A549 (cell line): ENCODE data around the gene NAALADL1. TPM values are rescaled to one million over a fixed set of nuclear protein-coding genes. Genes with fewer than 3 reads are reported as not detected.
A peak's percentile ranks its signal among the peaks of the same experiment; 100 is the strongest.

Experiments used
- ATAC-seq, 2 experiments: fragments of 200-7000 bp in 1 of 2; fragments of >200 bp in 1 of 2; cut with Nextera tagmentation in 1 of 2; cut with Tn5 transposase in 1 of 2; 3 replicates each; pipeline versions ENCODE4 v1.8.0 to v1.9.1; 2018 to 2020; ENCODE audit warnings: mild to moderate bottlenecking in 1 of 2, moderate library complexity in 1 of 2
- CTCF ChIA-PET: fragments of 300-600 bp; sonication (Branson Sonifier 250); formaldehyde crosslinking; extraction: SDS; loops from one replicate; lab custom pipeline; 2021; ENCODE audit warnings: antibody characterized with exemption, inconsistent platforms; lab: Yijun Ruan, JAX
- POLR2A ChIA-PET: fragments of 350-600 bp; formaldehyde crosslinking; extraction: SDS; loops from one replicate; lab custom pipeline; 2021; ENCODE audit warnings: antibody characterized with exemption, inconsistent platforms; lab: Yijun Ruan, JAX
- DNase-seq, 2 experiments: peaks; one replicate each; pipeline versions ENCODE4 v3.0.0 to v3.0.0-alpha.2; 2011 to 2016; ENCODE audit warnings: low read depth in 1 of 2, low spot score in 1 of 2
- FAIRE-seq: peaks from 2 replicates; lab custom pipeline; 2011; peaks lifted over from hg19 to GRCh38; lab: Jason Lieb, UNC
- H3K27ac ChIP-seq, 2 experiments: fragments of >200 bp; sonication (Bioruptor Twin); formaldehyde crosslinking; 3 replicates each; pipeline ENCODE4 v1.5.1; 2016 to 2017
- H3K4me1 ChIP-seq: fragments of >200 bp; sonication (Bioruptor Twin); formaldehyde crosslinking; 3 replicates; pipeline ENCODE4 v1.6.1; 2016
- H3K4me2 ChIP-seq: fragments of >200 bp; sonication (Bioruptor Twin); formaldehyde crosslinking; 3 replicates; pipeline ENCODE4 v1.6.1; 2016
- H3K4me3 ChIP-seq: fragments of >200 bp; sonication (Bioruptor Twin); formaldehyde crosslinking; 3 replicates; pipeline ENCODE4 v1.5.1; 2016
- H3K9me3 ChIP-seq: fragments of >200 bp; sonication (Bioruptor Twin); formaldehyde crosslinking; 3 replicates; pipeline ENCODE4 v1.6.1; 2016
- CHD2 ChIP-seq: fragments of 150-350 bp; IDR thresholded peaks from 2 replicates; pipeline ENCODE4 v1.6.1; 2014; ENCODE audit warnings: low read length; ENCODE audit not compliant: partially characterized antibody
- CHD4 ChIP-seq: fragments of 200-600 bp; sonication (generic); IDR thresholded peaks from 2 replicates; pipeline ENCODE4 v1.6.1; 2016; ENCODE audit warnings: antibody characterized with exemption, mild to moderate bottlenecking, borderline replicate concordance
- EHMT2 ChIP-seq: fragments of 200-600 bp; sonication (generic); IDR thresholded peaks from 2 replicates; pipeline ENCODE4 v1.6.1; 2016; ENCODE audit warnings: antibody characterized with exemption, low read depth, mild to moderate bottlenecking, moderate library complexity
- EP300 ChIP-seq, 2 experiments: fragments of >200 bp; sonication (Bioruptor Twin); formaldehyde crosslinking; IDR thresholded peaks; 2 replicates in 1 of 2; 3 replicates in 1 of 2; pipeline ENCODE4 v1.6.1; 2016 to 2017
- ESRRA ChIP-seq: fragments of 150-350 bp; IDR thresholded peaks from 2 replicates; pipeline ENCODE4 v1.6.1; 2014; ENCODE audit warnings: mild to moderate bottlenecking, low read length, borderline replicate concordance
- FOSL2 ChIP-seq, 2 experiments: fragments of 450-650 bp in 1 of 2; fragments of >200 bp in 1 of 2; sonication (Bioruptor Twin) in 1 of 2; formaldehyde crosslinking; IDR thresholded peaks; 2 replicates each; pipeline versions ENCODE4 v1.5.0 to v1.6.1; 2016 to 2020; ENCODE audit warnings: mild to moderate bottlenecking in 1 of 2, moderate library complexity in 1 of 2
- FOXS1 ChIP-seq: fragments of 250-450 bp; sonication (Bioruptor Pico); IDR thresholded peaks from 2 replicates; pipeline ENCODE4 v1.5.0; 2020; ENCODE audit warnings: mild to moderate bottlenecking, moderate library complexity
- HDAC2 ChIP-seq: fragments of 200-600 bp; sonication (generic); IDR thresholded peaks from 2 replicates; pipeline ENCODE4 v1.6.1; 2016
- HEYL ChIP-seq: fragments of 250-450 bp; sonication (Bioruptor Pico); IDR thresholded peaks from 2 replicates; pipeline ENCODE4 v1.8.0; 2021; ENCODE audit warnings: mild to moderate bottlenecking, moderate library complexity
- HOXA7 ChIP-seq: fragments of 250-450 bp; sonication (Bioruptor Pico); IDR thresholded peaks from 2 replicates; pipeline ENCODE4 v1.5.0; 2020; ENCODE audit warnings: mild to moderate bottlenecking, moderate library complexity
- JUNB ChIP-seq: fragments of >200 bp; sonication (Bioruptor Twin); formaldehyde crosslinking; IDR thresholded peaks from 2 replicates; pipeline ENCODE4 v1.6.1; 2016
- MAZ ChIP-seq: fragments of 150-350 bp; IDR thresholded peaks from 2 replicates; pipeline ENCODE4 v1.6.1; 2014; ENCODE audit warnings: antibody characterized with exemption, low read depth, low read length, borderline replicate concordance
- MYC ChIP-seq: IDR thresholded peaks from 2 replicates; pipeline ENCODE4 v1.6.1; 2012; ENCODE audit warnings: mild to moderate bottlenecking, inconsistent platforms, low read length, improper control_type of control experiment, borderline replicate concordance
- NFE2L2 ChIP-seq: fragments of 150-350 bp; conservative IDR thresholded peaks from 2 replicates; pipeline ENCODE4 v1.6.1; 2014; ENCODE audit warnings: low read length
- POLR2AphosphoS2 ChIP-seq: conservative IDR thresholded peaks from 2 replicates; pipeline ENCODE4 v1.6.1; 2012; ENCODE audit warnings: low read length, improper control_type of control experiment, inconsistent platforms
- RAD21 ChIP-seq, 2 experiments: fragments of >200 bp in 1 of 2; sonication (Bioruptor Twin) in 1 of 2; formaldehyde crosslinking in 1 of 2; IDR thresholded peaks in 1 of 2; conservative IDR thresholded peaks in 1 of 2; 2 replicates in 1 of 2; 3 replicates in 1 of 2; pipeline ENCODE4 v1.6.1; 2012 to 2018; ENCODE audit warnings: inconsistent platforms in 1 of 2
- RCOR1 ChIP-seq: fragments of 150-350 bp; IDR thresholded peaks from 2 replicates; pipeline ENCODE4 v1.6.1; 2014; ENCODE audit warnings: antibody characterized with exemption, low read length, low read depth
- RFX5 ChIP-seq: fragments of 450-650 bp; IDR thresholded peaks from 2 replicates; pipeline ENCODE4 v1.7.1; 2014; ENCODE audit warnings: antibody characterized with exemption, mild to moderate bottlenecking, moderate library complexity
- TP53 ChIP-seq: fragments of 250-450 bp; sonication (Bioruptor Pico); IDR thresholded peaks from 2 replicates; pipeline ENCODE4 v1.5.0; 2021; ENCODE audit warnings: mild to moderate bottlenecking, moderate library complexity
- WGBS: methylation state at CpG from one replicate; pipeline ENCODE4 v1.1.6; 2017; ENCODE audit errors: missing lambda C conversion rate; 5-methylcytosine and 5-hydroxymethylcytosine counted together
- polyA plus RNA-seq, 4 experiments: library from polyadenylated mRNA; depleted of rRNA in 3 of 4; stranded (reverse); fragments of >200 nt; fragmentation: RNase III in 1 of 4; extraction: RNeasy Plus Mini Kit Qiagen cat#74134 plus additional on column Dnase treatment in 1 of 4; gene quantifications; 2 replicates in 3 of 4; 3 replicates in 1 of 4; pipeline ENCODE4 v1.2.3, GENCODE V29; 2011 to 2017
- TF ChIP-seq, protein P1 (sequence below): fragments of >200 bp; sonication (Bioruptor Twin); formaldehyde crosslinking; IDR thresholded peaks from 2 replicates; pipeline ENCODE4 v1.6.1; 2016
- TF ChIP-seq, protein P2 (sequence below): fragments of >200 bp; sonication (Bioruptor Twin); formaldehyde crosslinking; IDR thresholded peaks from 3 replicates; pipeline ENCODE4 v1.5.1; 2016
- TF ChIP-seq, protein P3 (sequence below): fragments of 450-650 bp; IDR thresholded peaks from 2 replicates; pipeline ENCODE4 v1.6.1; 2014; ENCODE audit warnings: antibody characterized with exemption

NAALADL1 gene
- polyA plus RNA-seq, 2 of the 4 experiments (the other 2 are of a cell fraction), result not detected

DNA sequence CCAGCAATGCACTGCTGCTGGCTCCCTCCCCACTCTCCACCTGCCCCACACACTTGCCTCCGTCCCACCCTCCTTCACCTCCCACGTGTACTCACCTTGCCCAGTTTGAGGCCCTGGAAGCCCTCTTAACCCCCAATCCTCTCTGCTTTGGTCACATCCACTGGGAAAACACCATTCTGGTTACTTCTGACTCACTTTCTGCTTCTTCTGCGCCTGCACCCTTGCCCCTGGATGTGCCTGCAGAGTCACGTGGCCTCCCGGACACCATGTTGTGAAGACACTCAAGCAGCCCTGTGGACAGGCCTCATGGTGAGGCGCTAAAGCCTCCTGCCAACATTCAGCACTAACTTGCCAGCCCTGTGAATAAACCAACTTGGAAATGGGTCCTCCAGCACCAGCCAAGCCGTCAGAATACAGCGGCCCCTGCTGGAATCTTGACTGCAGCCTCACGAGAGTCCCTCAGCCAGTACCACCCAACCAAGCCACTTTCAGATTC, 2.6 kb upstream of the NAALADL1 start:
- Histone ChIP-seq H3K4me3 (no peak overlapping the region), H3K9me3 (no peaks in the 10 kb centered on the region), H3K4me2 (no peak overlapping the region), H3K4me1 (no peaks in the 10 kb centered on the region), H3K27ac (no peak overlapping the region)
- ChIA-PET POLR2A (no interaction called here), CTCF (interaction anchor here (2.2 kb wide), 1 partner anchor 17 kb away, joined by 4 read pairs; no protein-coding TSS in a partner anchor)
- TF ChIP-seq RAD21 (conservative IDR thresholded peaks at IDR 0.05 in 1 of 2, IDR thresholded peaks at IDR 0.05 in 1 of 2) (peak in 1 of 2 experiments; percentile 31; a peak in 2 of 5 replicates), RFX5 (no peak), POLR2AphosphoS2 (no peak), HEYL (CRISPR knock-in tag) (no peak), MAZ (no peak), HDAC2 (no peak), EP300 (IDR thresholded peaks at IDR 0.05) (no peak), CHD2 (no peak)
- TF ChIP-seq, protein P1, sequence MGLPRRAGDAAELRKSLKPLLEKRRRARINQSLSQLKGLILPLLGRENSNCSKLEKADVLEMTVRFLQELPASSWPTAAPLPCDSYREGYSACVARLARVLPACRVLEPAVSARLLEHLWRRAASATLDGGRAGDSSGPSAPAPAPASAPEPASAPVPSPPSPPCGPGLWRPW, result no peak
- TF ChIP-seq, protein P2, sequence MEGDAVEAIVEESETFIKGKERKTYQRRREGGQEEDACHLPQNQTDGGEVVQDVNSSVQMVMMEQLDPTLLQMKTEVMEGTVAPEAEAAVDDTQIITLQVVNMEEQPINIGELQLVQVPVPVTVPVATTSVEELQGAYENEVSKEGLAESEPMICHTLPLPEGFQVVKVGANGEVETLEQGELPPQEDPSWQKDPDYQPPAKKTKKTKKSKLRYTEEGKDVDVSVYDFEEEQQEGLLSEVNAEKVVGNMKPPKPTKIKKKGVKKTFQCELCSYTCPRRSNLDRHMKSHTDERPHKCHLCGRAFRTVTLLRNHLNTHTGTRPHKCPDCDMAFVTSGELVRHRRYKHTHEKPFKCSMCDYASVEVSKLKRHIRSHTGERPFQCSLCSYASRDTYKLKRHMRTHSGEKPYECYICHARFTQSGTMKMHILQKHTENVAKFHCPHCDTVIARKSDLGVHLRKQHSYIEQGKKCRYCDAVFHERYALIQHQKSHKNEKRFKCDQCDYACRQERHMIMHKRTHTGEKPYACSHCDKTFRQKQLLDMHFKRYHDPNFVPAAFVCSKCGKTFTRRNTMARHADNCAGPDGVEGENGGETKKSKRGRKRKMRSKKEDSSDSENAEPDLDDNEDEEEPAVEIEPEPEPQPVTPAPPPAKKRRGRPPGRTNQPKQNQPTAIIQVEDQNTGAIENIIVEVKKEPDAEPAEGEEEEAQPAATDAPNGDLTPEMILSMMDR, result 0 out of 3 replicates have a peak, but pooled peaks have one; percentile 17
- FAIRE-seq, result no peak
- WGBS, result 73% methylated on average over 9 of the region's 9 CpGs
- ATAC-seq, result peak; percentile 9 to 75; a peak in 3 of 6 replicates
- peak in 1 of 2 experiments; percentile 47 for DNase-seq

DNA sequence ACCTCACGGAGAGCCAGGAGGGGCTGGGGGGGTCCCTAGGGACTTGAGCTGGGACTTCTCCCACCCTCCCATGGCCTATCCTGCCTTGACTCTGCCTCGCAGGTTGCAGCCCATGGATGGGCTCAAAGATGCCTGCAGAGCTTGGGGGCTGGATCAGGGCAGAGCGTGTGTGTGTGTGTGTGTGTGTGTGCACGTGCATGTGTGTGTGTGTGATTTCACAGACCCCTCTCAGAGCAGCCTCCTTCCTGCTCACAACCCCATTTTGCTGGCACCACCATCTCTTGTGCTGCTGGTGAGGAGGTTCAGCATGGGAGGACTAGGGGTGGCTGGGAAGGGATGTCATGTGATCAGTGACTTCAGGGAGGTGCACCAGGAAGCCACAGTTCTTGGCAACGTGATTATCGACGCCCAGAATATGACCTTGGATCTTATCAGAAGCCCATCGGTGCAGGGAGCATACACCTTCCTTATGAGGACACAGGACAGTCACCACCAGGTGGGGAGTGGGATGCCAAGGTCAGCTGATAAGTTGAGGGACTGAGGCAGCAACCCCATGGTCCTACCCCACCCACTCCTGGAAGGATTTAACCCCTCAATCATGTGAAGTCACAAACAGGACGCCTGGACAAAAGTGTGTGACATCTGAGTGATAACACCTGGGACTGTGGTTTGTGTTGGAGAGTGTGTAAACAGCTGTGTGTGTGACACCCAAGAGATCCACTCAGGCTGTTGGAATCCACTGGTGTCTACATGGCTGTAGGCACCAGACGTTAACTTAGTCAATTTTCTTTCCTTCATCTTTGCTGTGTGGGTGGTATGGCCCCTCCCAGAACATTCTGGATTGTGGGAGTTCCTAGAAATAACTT, 1.8 kb upstream of the NAALADL1 start:
- no peak for DNase-seq
- Histone ChIP-seq H3K4me3 (no peak overlapping the region), H3K9me3 (no peaks in the 10 kb centered on the region), H3K27ac (no peak overlapping the region), H3K4me2 (no peak overlapping the region), H3K4me1 (no peaks in the 10 kb centered on the region)
- ChIA-PET CTCF (interaction anchor here (2.2 kb wide), 1 partner anchor 18 kb away, joined by 4 read pairs; no protein-coding TSS in a partner anchor), POLR2A (no interaction called here)
- TF ChIP-seq TP53 (no peak), HEYL (CRISPR knock-in tag) (no peak), FOSL2 (IDR thresholded peaks at IDR 0.05) (no peak), FOSL2 (CRISPR knock-in tag; IDR thresholded peaks at IDR 0.05) (no peak), JUNB (no peak), NFE2L2 (no peak), RFX5 (no peak), MYC (no peak), HOXA7 (no peak), CHD4 (no peak), ESRRA (no peak), FOXS1 (no peak), EHMT2 (no peak), RCOR1 (no peak)
- TF ChIP-seq, protein P3, sequence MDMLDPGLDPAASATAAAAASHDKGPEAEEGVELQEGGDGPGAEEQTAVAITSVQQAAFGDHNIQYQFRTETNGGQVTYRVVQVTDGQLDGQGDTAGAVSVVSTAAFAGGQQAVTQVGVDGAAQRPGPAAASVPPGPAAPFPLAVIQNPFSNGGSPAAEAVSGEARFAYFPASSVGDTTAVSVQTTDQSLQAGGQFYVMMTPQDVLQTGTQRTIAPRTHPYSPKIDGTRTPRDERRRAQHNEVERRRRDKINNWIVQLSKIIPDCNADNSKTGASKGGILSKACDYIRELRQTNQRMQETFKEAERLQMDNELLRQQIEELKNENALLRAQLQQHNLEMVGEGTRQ, result no peak
- no peak for FAIRE-seq
- no peak; a peak in 1 of 6 replicates for ATAC-seq
- 49% methylated on average over 10 of the region's 10 CpGs for WGBS
